ENCODE data around the gene MSL3B.
"Not testable (repeated sequence)": the region's sequence is repeated elsewhere in the genome, so short reads cannot be mapped to it uniquely, and the experiment has no call there.

MSL3B gene

GRCh38 chr2:233867993-233868532, at the start of gene MSL3B:
Gene MSL3B (minus strand): TSS chr2:233868386.
- peak; percentile 43 to 46 for DNase-seq (ENCODE audit: low read depth in 2 of 2)

- no peak for DNase-seq (ENCODE audit: low read depth in 2 of 2)
Measured at GRCh38 chr2:233917116-233917515, 48.9 kb upstream of the MSL3B start, which contains the start of gene TRPM8. Gene TRPM8 (plus strand): TSS chr2:233917373. CDS start chr2:233926538, 9,165 bp downstream.

DNA sequence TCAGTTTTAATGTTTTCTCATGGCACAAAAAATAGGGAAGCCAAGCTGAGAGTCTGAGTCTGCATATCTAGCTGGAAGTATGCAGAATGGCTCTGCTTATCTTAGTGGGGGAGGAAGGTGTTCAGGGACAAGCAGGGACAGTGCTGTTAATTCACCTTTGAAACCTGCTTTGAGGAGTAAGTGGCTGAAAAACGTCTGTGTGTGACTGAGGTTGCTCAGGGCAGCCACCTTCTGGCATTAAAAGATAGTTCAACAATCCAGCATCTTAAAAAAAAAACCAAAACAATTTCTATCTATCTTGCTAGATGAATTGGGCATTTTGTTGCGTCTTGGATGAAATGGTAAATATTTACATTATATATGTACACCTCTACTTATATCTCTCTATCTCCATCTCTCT, 46.9 kb upstream of the MSL3B start:
- no peak for DNase-seq (ENCODE audit: low read depth in 2 of 2)

GRCh38 chr2:233912691-233913423, 44.7 kb upstream of the MSL3B start:
- DNase-seq (ENCODE audit: low read depth in 2 of 2), result no peak

- no peak for DNase-seq (ENCODE audit: low read depth in 2 of 2)
Measured at GRCh38 chr2:233907627-233908026, 39.4 kb upstream of the MSL3B start.

GRCh38 chr2:233905945-233906344, 37.8 kb upstream of the MSL3B start:
- DNase-seq (ENCODE audit: low read depth in 2 of 2), result no peak

DNA sequence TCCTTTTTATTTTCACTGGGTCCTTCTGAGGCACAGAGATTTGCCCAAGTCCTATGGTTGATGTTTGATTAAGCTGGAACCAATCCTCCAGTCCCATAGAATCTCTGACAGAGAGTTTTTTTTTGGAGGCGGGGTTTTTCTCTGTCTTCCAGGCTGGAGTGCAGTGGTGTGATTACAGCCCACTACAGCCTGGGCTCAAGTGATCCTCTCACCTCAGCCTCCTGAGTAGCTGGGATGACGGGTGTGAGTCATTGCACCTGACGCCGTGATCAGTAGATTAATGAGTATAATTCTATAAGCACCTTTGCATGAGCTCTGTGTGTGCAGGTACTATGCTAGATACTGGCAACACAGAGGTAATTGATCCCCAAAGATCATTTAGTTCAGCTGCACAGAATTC, 33.7 kb upstream of the MSL3B start:
- DNase-seq (ENCODE audit: low read depth in 2 of 2), result no peak

DNA sequence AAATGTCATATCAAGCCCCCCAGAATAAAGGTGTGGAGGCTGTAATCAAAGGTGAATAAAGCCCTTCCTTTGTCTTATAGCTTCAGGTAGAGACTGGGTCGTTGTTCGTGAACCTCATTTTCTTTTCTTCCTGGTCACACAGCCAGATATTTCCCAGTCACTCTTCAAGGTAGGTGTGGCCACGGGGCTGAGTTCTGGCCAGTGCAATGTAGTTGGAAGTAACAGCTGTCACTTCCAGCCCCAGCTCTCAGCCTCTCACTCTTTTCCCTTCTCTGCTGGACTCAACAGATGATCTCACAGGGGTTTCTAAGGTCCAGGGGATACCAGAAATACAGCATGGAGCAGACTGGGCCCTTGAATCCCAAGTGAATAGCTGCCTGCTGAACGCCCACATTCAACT, 33.2 kb upstream of the MSL3B start:
- DNase-seq (ENCODE audit: low read depth in 2 of 2), result no peak

- DNase-seq (ENCODE audit: low read depth in 2 of 2), result not testable (repeated sequence)
Measured at GRCh38 chr2:233896253-233896652, 28.1 kb upstream of the MSL3B start.

DNA sequence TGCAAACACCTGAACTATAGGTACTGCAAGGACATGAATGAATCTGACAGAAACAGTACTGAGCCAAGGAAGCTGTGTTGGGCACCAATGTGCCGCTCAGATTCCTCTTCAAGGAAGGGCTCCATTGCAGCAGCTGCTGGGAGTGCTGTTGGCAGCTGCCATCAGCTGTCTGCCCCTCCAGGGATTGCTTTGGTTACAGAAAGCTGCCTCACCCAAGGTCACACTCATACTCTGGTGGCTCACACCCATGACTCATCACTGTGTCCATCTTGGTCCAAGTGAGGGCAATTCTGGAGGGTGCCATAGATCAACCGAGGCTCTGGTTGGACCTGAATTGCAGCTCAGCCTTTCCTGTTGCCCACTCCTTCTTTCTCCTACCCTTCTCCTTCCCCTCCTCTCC, 24.6 kb upstream of the MSL3B start:
- no peak for DNase-seq (ENCODE audit: low read depth in 2 of 2)

DNA sequence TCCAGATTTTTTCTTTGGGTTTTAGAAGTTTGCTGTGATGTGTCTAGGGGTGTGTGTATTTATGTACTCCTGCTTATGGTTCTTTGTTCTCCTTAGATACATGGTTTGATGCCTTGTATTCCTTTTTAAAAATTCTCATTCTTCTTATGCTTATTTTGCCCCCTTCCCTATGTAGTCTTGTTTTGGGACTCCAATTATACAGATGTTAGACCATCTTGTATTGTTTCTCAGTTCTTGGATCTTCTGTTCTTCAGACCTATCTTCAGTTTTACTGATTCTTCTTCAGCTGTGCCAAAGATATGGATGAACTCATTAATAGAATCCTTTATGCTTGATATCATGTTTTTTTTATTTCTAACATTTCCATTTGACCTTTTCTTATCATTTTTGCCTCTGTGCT, 14.2 kb upstream of the MSL3B start:
- no peak for DNase-seq (ENCODE audit: low read depth in 2 of 2)

- DNase-seq (ENCODE audit: low read depth in 2 of 2), result not testable (repeated sequence)
Measured at GRCh38 chr2:233872125-233872524, 3.9 kb upstream of the MSL3B start.

DNA sequence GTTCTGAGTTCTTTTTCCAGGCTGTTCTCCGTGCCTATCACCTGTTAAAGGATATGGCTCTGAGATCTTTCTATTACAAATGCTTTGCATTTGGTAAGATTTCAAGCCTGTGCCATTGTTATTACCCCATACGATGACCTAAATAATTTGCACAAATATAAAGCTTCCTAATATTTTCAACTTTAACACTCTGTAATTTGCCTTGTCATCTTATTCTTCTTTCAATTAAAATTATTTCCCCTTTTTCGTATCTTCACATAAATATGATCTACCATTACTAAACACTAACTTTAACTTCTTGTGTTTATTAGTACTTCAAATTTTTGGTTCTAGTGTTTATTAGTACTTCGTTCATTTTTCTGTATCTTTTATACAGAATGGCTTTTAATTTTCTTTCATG, 3.2 kb upstream of the MSL3B start:
- DNase-seq (ENCODE audit: low read depth in 2 of 2), result no peak

DNA sequence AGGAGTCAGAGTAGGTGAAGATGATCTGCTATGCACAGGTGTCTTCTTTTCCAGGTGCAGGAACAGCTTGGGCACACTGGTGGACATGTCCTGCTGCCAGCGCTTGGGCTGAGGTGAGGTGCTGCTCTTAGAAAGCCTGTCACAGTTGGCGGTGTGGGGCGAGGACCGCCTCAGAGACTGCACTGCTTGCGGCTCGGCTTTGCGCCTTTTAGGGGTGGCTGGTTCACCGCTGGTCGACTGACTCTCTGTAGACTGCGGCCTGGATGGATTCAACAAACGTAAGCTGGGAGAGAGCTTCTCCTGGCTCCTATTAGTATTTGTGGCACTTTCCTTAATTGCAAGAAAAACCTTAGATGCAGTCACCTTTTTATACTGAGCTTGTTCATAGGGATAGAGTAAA, 1.7 kb downstream of the MSL3B start:
- DNase-seq (ENCODE audit: low read depth in 2 of 2), result no peak

- DNase-seq (ENCODE audit: low read depth in 2 of 2), result no peak
Measured at GRCh38 chr2:233865838-233866237, 2.3 kb downstream of the MSL3B start.

DNA sequence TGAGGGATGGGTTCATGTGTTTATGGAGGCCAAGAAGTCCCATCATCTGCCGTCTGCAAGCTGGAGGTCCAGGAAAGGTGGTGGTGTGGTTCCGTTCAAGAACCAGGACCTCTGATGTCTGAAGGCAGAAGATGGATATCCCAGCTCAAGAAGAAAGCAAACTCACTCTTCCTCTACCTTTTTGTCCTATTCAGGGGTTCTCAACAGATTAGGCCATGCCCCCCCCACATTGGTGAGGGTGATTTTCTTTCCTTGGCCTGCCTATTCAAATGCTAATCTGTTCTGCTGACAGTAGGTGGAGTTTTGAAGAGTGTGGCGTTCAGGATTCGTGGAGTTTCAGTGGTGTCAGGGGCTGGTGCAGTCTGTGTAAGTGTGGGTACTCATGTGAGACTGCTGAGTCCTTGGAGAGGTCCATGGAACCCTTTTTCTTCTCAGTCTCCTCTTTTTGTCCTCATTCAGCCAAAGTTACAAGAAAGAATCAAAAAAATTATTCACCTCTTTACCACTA, 5.9 kb downstream of the MSL3B start:
- no peak for DNase-seq (ENCODE audit: low read depth in 2 of 2)

DNA sequence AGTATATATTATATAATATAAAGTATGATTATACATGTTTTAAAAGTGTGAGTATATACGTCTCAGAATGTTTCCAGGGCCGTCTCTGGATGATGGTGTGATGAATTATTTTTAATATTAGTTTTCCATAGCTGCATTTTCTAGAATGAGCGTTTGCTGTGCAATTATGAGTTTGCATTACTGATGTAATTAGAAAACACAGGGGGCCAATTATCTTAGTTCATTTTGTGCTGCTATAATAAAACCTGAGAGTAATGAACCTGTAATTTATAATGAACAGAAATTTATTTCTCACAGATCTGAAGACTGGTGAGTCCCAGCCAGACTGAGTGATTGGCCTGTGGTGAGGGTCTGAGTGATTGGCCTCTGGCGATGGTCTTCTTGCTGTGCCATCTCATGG, 9.9 kb downstream of the MSL3B start:
- no peak for DNase-seq (ENCODE audit: low read depth in 2 of 2)

DNA sequence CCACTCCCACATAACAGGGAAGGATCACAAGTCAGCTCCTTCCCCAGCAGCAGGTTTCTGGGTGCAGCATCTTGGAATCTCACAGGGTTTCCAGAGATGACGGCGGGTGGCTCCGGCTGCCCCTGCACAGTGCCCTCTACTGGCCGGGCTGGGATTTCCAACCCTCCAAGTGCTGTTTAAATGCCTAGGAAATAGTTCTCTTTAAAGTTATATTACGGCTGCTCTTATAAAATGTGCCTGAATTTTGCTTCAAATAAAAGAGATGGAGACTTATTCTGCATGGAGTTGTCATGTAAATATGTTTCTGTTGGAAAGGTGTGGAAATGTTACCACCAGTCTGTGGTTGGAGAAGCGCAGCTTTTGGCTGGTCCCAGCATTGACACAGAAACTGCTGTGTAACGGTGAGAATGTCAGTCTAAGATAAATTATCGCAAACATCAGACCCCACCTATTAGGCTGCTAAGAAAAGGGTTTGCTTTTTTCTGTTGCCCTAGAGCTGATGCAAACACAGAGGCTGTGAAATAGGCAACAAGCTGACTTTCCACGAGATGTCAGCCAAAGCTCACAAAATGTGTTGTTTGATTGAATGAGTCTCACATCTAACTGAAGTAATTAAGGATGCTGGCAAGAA, 10.6 kb downstream of the MSL3B start:
- DNase-seq (ENCODE audit: low read depth in 2 of 2), result peak; percentile 25 to 34

DNA sequence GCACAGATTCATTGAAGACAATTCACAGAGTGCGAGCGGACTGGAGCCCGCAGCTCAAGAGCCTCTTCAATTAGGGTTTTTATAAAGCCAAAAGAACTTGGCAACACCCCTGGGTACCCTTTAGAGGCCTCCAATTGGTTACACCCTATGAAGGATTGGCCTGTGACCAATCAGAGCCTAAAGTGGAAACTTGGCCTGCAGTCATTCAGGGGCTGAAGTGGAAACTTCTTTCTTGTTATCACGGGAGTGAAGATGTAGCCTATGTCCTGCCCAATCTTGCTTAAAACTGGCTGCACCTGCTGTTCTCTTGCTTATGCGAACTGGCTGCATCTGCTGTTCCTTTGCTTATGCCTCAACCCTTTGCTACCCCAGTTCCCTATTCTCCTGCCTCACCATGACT, 12.0 kb downstream of the MSL3B start:
- DNase-seq (ENCODE audit: low read depth in 2 of 2), result no peak

GRCh38 chr2:233855345-233855744, 12.8 kb downstream of the MSL3B start:
- no peak for DNase-seq (ENCODE audit: low read depth in 2 of 2)

GRCh38 chr2:233854241-233854981, 13.8 kb downstream of the MSL3B start, which contains the start of gene HJURP:
Gene HJURP (minus strand): TSS chr2:233854535. CDS start chr2:233854500, 35 bp downstream.
- peak; percentile 87 to 91 for DNase-seq (ENCODE audit: low read depth in 2 of 2)

DNA sequence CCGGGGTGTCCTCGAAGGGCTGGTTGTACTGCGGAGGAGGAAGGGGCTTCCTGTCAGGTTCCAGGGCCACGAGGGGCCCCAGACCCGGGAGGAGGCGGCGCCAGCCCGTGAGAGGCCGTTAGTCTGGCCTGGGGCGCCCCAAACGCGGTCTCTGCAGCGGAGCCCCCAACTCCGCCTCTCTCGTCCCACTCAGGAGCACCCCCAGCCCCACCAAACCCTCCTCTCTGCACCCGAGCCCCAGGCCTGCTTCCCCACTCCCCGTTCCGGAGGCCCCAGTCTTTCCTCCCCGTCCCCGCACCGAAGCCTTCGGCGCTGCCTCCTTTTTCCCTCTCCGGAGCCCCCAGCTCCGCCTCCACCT, 14.3 kb downstream of the MSL3B start:
- no peak for DNase-seq (ENCODE audit: low read depth in 2 of 2)
